ENCODE data around the gene ACOT6. TPM values are rescaled to one million over a fixed set of nuclear protein-coding genes. Genes with fewer than 3 reads are reported as not detected.

Gene ACOT6
- total and polyA plus RNA-seq, 2 of the 4 experiments (the other 2 are of a cell fraction), result not detected

DNA sequence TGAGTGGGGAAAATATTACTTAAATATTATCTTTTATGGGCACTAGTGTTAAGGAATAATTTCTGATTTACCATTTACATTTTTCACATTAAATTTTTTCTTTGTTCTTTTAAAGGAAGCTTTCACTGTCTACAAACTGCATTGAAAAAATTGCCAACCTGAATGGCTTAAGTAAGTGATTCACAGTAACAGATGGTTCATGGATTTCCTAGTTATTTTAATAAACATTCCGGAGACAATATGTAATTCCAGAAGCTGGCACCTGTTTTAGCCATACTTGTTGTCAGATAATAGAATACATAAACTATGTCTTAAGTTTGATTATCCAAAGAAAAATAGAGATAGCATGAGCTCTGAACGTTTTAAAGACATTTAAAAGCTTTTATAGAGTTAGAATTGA is 49.6 kb downstream of the ACOT6 start:
- Histone ChIP-seq H3K27ac (ENCODE audit: insufficient read depth, low read length) (no peak overlapping the region), H3K9ac (ENCODE audit: low read depth, low read length) (no peak overlapping the region), H3K79me1 (ENCODE audit: low read depth in 1 of 2, low read length in 2 of 2) (peaks cover 0 to 4% of the 10 kb centered on the region in 2 experiments; a peak in 2 of 4 replicates), H3K27me3 (ENCODE audit: control insufficient read depth, insufficient read depth, low read length) (no peaks in the 10 kb centered on the region), H4K20me1 (ENCODE audit: insufficient read depth, low read length) (no peaks in the 10 kb centered on the region; the same call in 1 of the 2 replicates), H2AK5ac (ENCODE audit: low read depth, low read length) (no peak overlapping the region), H3K18ac (ENCODE audit: low read depth, low read length) (no peak overlapping the region), H4K5ac (ENCODE audit: low read depth, low read length) (no peak overlapping the region), H2AK9ac (replicated peaks; ENCODE audit: low read depth, low read length, poor library complexity) (no peak overlapping the region), H3K4ac (ENCODE audit: low read depth, low read length) (no peak overlapping the region), H2BK20ac (ENCODE audit: low read depth, low read length) (no peak overlapping the region), H3K4me2 (ENCODE audit: low read depth, low read length) (no peak overlapping the region), H4K91ac (ENCODE audit: insufficient read depth, low read depth, low read length) (no peak overlapping the region), H2AFZ (replicated peaks; ENCODE audit: low read length, poor library complexity) (no peak overlapping the region), H3K9me1 (ENCODE audit: insufficient read depth, low read length) (no peaks in the 10 kb centered on the region), H3K36me3 (ENCODE audit: control insufficient read depth, insufficient read depth, low read length) (peaks cover 2% of the 10 kb centered on the region; the same call in 1 of the 2 replicates), H3K56ac (ENCODE audit: extremely low read depth, insufficient read depth, low read length) (no peak overlapping the region), H3K23ac (ENCODE audit: low read depth, low read length) (no peak overlapping the region), H2BK120ac (ENCODE audit: low read depth, low read length) (no peak overlapping the region), H3K4me3 (ENCODE audit: insufficient read depth, low read depth, low read length) (no peak overlapping the region), H3K14ac (replicated peaks; ENCODE audit: low read depth, low read length) (no peak overlapping the region), H4K8ac (ENCODE audit: low read depth in 2 of 2, low read length in 2 of 2) (no peak overlapping the region), H2BK5ac (ENCODE audit: low read depth, low read length, poor library complexity, severe bottlenecking) (no peak overlapping the region), H2BK15ac (ENCODE audit: low read depth, low read length) (no peak overlapping the region), H3K4me1 (ENCODE audit: control insufficient read depth, insufficient read depth, low read length) (no peaks in the 10 kb centered on the region), H3K9me3 (ENCODE audit: control insufficient read depth, insufficient read depth, low read length) (no peaks in the 10 kb centered on the region)
- POLR2A ChIA-PET (ENCODE audit: unreplicated experiment), result no interaction called here
- dilution Hi-C loops (cut with HindIII; ENCODE audit: low sequenced_read_pairs, unreplicated experiment) (no loop called here), in situ Hi-C loops (cut with MboI; ENCODE audit: low sequenced_read_pairs) (no loop called here), intact Hi-C loops (cut with micrococcal nuclease) (no loop called here)
- no CpG with 5 or more reads among the region's 2 CpGs for WGBS, 2 experiments (ENCODE audit: extremely low coverage in 2 of 2, insufficient read length in 1 of 2)
- CTCF ChIA-PET, result interaction anchor here (0.6 to 1.4 kb wide), 2 partner anchors 17 to 201 kb away, joined by 3 to 5 read pairs; partner anchors contain the start of gene DNAL1
- BruUV-seq (replicated peaks), result no TSS peak
- TF ChIP-seq, protein P1, sequence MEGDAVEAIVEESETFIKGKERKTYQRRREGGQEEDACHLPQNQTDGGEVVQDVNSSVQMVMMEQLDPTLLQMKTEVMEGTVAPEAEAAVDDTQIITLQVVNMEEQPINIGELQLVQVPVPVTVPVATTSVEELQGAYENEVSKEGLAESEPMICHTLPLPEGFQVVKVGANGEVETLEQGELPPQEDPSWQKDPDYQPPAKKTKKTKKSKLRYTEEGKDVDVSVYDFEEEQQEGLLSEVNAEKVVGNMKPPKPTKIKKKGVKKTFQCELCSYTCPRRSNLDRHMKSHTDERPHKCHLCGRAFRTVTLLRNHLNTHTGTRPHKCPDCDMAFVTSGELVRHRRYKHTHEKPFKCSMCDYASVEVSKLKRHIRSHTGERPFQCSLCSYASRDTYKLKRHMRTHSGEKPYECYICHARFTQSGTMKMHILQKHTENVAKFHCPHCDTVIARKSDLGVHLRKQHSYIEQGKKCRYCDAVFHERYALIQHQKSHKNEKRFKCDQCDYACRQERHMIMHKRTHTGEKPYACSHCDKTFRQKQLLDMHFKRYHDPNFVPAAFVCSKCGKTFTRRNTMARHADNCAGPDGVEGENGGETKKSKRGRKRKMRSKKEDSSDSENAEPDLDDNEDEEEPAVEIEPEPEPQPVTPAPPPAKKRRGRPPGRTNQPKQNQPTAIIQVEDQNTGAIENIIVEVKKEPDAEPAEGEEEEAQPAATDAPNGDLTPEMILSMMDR (conservative IDR thresholded peaks at IDR 0.05; ENCODE audit: low read depth, low read length), result no peak
- TF ChIP-seq, protein P2, sequence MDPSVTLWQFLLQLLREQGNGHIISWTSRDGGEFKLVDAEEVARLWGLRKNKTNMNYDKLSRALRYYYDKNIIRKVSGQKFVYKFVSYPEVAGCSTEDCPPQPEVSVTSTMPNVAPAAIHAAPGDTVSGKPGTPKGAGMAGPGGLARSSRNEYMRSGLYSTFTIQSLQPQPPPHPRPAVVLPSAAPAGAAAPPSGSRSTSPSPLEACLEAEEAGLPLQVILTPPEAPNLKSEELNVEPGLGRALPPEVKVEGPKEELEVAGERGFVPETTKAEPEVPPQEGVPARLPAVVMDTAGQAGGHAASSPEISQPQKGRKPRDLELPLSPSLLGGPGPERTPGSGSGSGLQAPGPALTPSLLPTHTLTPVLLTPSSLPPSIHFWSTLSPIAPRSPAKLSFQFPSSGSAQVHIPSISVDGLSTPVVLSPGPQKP (IDR thresholded peaks at IDR 0.05; ENCODE audit: borderline replicate concordance, low read depth, low read length), result no peak
- no peak for TF ChIP-seq MXI1 (IDR thresholded peaks at IDR 0.05; ENCODE audit: borderline replicate concordance, low read depth, low read length)
- TF ChIP-seq USF2 (IDR thresholded peaks at IDR 0.05; ENCODE audit: low read depth, low read length), result no peak
- TF ChIP-seq FOS (IDR thresholded peaks at IDR 0.05; ENCODE audit: low read depth, low read length), result no peak
- no peak for TF ChIP-seq MAZ (IDR thresholded peaks at IDR 0.05; ENCODE audit: borderline replicate concordance, low read depth, low read length)
- ATAC-seq (ENCODE audit: low read depth) (no peak), DNase-seq (peak; percentile 57)

Measured in IMR-90 (cell line).